ENCODE data around the gene COIL.

COIL gene

GRCh38 chr17:56896217-56896967 is 64.5 kb downstream of the COIL start:
- peaks cover 20% of the 10 kb centered on the region for H3K36me3 ChIP-seq (replicated peaks)
- in situ Hi-C loops (cut with HindIII; ENCODE audit: low pct_ligation_motif_present, low sequenced_read_pairs) = no loop called here
- no peak overlapping the region for H3K4me3 ChIP-seq (ENCODE audit: low read depth, low read length)
- H3K27me3 ChIP-seq (replicated peaks) = no peaks in the 10 kb centered on the region
- H3K27ac ChIP-seq = no peak overlapping the region
- DNase-seq = no peak
- TF ChIP-seq, protein P1, sequence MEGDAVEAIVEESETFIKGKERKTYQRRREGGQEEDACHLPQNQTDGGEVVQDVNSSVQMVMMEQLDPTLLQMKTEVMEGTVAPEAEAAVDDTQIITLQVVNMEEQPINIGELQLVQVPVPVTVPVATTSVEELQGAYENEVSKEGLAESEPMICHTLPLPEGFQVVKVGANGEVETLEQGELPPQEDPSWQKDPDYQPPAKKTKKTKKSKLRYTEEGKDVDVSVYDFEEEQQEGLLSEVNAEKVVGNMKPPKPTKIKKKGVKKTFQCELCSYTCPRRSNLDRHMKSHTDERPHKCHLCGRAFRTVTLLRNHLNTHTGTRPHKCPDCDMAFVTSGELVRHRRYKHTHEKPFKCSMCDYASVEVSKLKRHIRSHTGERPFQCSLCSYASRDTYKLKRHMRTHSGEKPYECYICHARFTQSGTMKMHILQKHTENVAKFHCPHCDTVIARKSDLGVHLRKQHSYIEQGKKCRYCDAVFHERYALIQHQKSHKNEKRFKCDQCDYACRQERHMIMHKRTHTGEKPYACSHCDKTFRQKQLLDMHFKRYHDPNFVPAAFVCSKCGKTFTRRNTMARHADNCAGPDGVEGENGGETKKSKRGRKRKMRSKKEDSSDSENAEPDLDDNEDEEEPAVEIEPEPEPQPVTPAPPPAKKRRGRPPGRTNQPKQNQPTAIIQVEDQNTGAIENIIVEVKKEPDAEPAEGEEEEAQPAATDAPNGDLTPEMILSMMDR (IDR thresholded peaks at IDR 0.05; ENCODE audit: low read depth, low read length, missing control alignments) = no peak

- no peaks in the 10 kb centered on the region for H3K27me3 ChIP-seq (replicated peaks)
- H3K27ac ChIP-seq = no peak overlapping the region
- peaks cover 15% of the 10 kb centered on the region for H3K36me3 ChIP-seq (replicated peaks)
- in situ Hi-C loops (cut with HindIII; ENCODE audit: low pct_ligation_motif_present, low sequenced_read_pairs) = no loop called here
- DNase-seq = no peak
- no peak overlapping the region for H3K4me3 ChIP-seq (ENCODE audit: low read depth, low read length)
- TF ChIP-seq, protein P1 (IDR thresholded peaks at IDR 0.05; ENCODE audit: low read depth, low read length, missing control alignments) = no peak
These were observed 65.9 kb downstream of the COIL start for GRCh38 chr17:56894859-56895455.

GRCh38 chr17:56893503-56893902 is 67.3 kb downstream of the COIL start:
- TF ChIP-seq, protein P1 (IDR thresholded peaks at IDR 0.05; ENCODE audit: low read depth, low read length, missing control alignments) = no peak
- Histone ChIP-seq H3K36me3 (replicated peaks) (peaks cover 12% of the 10 kb centered on the region), H3K27me3 (replicated peaks) (no peaks in the 10 kb centered on the region), H3K4me3 (ENCODE audit: low read depth, low read length) (no peak overlapping the region), H3K27ac (no peak overlapping the region)
- no peak for DNase-seq
- in situ Hi-C loops (cut with HindIII; ENCODE audit: low pct_ligation_motif_present, low sequenced_read_pairs) = no loop called here

GRCh38 chr17:56892333-56892732 is 68.5 kb downstream of the COIL start:
- in situ Hi-C loops (cut with HindIII; ENCODE audit: low pct_ligation_motif_present, low sequenced_read_pairs) = no loop called here
- no peak for DNase-seq
- no peaks in the 10 kb centered on the region for H3K27me3 ChIP-seq (replicated peaks)
- TF ChIP-seq, protein P1 (IDR thresholded peaks at IDR 0.05; ENCODE audit: low read depth, low read length, missing control alignments) = no peak
- no peak overlapping the region for H3K27ac ChIP-seq
- peaks cover 12% of the 10 kb centered on the region for H3K36me3 ChIP-seq (replicated peaks)
- no peak overlapping the region for H3K4me3 ChIP-seq (ENCODE audit: low read depth, low read length)

DNA sequence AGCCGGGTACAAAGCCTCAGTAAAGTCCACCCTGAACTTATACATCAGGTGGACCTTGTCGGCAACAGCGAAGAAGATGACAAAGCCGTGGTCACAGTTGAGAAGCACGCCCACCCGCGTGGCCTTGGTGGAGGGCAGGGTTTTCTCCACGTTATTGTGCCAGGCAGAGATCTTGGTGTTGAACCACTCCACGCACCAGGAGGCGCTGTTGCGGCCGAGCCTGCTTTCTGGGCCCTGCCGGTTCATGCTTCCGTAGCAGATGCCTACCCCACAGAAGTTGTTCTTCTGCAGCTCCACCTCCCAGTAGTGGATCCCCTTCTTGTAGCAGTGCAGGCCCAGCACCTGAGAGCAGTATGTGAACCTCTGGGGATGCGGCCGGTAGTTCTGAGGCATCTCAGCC is 69.1 kb downstream of the COIL start:
- H3K36me3 ChIP-seq (replicated peaks) = peaks cover 12% of the 10 kb centered on the region
- DNase-seq = no peak
- no peaks in the 10 kb centered on the region for H3K27me3 ChIP-seq (replicated peaks)
- in situ Hi-C loops (cut with HindIII; ENCODE audit: low pct_ligation_motif_present, low sequenced_read_pairs) = no loop called here
- H3K27ac ChIP-seq = no peak overlapping the region
- TF ChIP-seq, protein P1 (IDR thresholded peaks at IDR 0.05; ENCODE audit: low read depth, low read length, missing control alignments) = peak; percentile 64
- no peak overlapping the region for H3K4me3 ChIP-seq (ENCODE audit: low read depth, low read length)
